ENCODE measurements around the gene DYNC2LI1.

DYNC2LI1 gene

DNA sequence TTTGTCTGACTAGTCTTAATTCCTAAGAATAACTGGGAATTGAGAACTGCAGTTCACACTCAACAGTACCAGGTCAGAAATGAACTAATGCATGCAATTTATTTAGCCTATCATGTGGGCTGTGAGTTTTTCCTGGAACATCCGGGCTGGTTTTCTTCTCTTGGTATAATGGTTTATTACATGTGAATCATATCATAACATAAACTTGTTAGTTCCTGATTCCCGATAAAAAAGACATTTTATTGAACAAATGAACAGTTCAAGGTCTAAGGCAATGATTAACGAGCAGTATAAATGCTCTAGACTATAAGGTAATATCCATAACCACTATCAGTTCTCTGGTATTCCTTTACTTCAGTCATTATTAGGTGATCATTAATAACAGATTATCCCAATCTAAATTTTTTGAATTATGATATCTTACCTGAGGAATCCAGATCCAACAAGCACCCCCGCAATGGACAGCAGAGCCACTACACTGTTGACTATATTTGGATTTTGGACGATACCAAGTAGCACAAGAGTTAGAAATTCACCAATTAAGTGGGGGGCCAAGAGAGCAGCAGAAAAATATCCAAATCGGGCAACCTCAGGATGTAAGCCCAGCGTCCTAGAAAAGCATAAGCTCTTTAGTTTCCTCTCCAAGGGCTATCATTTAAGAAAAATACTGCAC, 45.8 kb downstream of the DYNC2LI1 start:
- no peak for DNase-seq

DNA sequence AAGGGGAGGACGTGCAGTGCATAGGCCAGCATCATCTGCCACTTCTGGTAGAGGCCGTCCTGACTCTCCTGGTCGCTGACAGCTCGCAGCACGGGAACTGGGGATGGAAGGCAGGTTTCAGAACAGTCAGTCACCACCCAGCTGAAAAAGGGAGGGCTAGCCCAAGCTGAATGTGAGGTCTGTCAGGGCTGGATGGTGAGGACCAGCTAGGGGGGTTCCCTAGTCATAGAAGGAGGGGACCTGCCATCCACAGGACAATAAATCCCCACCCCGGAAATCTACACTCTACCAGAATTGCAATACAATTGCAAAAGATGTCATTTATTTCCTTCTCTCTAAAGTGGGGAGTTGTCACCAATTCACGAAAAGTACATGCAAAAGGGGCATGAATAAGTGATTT, 49.0 kb downstream of the DYNC2LI1 start:
- DNase-seq = no peak

DNA sequence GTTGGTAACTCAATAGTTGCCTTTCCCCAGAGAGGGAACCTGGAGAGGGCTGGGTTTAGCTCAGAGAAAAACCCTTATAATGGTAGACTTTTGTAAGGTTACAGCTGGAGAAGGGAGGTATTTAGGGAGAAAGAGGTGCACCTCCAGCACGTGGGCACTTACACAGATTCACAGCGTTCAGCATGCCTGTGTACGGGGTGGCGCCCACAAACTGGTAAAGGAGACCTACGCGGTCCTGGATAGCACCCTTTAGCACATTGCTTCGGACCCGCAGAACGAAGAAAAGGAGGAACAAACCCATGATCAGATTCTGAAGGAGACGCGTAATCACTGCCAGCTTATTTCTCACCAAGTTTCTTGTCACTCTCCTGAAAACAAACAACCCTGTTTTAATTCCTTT, 49.9 kb downstream of the DYNC2LI1 start:
- DNase-seq = no peak

DNA sequence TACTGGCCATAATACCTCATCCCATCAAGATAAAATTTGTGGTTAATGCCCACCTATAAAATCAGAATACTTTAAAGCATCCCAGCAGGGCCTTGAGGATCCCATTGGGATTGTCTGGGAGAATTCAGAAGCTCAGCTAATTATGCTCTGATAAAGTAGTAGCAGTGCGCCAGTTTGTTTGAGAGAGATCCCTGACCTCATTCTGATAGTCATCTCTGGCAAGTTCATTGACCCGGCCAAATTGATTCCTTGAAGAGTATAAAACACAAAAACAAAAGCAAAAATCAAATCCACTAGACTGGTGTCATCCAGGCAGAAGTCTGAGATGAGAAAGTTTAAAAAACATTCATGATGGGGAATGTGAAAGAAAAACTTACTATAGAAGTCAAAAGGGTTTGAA, 50.7 kb downstream of the DYNC2LI1 start:
- DNase-seq = no peak

DNA sequence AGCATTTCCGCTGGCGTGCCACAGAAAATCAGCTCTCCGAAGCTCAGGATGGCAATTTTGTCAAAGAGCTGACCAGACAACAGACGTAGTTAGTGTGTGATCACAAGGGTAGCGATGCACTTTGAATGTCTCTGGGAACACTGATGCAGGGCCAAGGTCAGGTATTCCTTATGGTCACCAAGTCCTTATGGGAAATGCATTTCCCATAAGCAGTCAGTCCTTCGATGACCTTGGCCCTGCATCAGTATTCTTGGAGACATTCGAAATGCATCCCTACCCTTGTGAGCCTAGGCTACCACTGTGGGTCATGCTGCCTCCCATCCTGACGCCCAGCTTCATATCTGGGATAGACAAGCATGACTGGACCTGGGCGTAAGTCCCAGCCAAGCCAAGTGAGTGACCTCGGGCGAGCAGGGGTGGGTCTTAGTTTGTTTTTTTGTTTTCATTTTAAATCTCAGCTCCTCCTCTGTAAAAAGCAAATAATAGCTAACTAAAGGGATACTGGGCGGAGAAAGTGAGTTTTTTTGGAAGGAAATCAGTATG, 51.2 kb downstream of the DYNC2LI1 start:
- no peak for DNase-seq

DNA sequence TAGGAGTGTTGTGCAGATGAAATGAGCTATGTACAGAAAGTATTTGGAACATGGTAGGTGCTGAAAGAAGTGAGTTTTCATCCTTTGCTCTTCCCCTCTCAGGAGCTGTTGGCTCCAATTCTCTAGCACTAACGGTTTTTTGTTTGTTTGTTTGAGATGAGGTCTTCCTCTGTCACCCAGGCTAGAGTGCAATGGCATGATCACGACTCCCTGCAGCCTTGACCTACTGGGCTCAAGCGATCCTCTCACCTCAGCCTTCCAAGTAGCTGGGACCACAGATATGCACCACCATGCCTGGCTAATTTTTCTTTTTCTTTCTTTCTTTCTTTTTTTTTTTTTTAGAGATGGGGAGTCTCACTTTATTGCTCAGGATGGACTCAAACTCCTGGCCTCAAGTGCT, 52.0 kb downstream of the DYNC2LI1 start:
- no peak for DNase-seq

DNA sequence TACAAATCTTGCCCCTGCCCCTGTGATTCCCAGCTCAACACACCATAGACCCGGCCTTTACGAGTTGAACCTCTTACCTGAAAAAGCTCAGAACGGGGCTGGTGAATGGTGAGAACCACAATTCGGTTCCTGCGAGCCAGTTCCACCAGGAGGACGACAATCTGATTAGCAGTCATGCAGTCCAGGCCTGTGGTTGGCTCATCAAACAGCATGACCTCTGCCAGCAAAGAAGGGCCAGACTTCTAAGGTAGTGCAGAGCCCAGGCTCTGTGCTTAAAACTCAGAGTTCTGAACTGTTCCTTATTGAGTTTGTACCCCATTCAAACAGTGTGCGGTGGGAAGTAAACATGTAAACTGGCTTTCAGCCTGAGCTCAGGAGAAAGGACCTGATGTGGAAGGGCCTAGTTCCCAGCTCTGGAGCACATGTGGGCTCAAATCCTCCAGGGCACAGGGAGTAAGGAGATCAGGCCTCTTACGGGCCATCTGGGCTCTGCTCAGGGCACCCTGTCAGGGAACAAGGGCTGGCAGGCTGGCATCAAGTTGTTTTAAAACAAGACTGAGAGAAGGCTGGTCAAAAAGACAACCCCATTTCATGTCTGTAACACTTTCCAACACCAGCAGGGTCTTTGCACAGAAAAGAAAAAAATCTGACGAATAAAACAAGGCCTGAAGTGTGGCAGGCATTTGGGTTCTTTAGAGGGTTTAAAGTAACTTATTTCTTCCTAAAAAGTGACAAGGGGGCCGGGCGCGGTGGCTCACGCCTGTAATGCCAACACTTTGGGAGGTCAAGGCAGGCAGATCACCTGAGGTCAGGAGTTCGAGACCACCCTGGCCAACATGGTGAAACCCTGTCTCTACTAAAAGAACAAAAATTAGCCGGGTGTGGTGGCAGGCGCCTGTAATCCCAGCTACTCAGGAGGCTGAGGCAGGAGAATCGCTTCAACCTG, 52.7 kb downstream of the DYNC2LI1 start:
- DNase-seq = no peak

DNA sequence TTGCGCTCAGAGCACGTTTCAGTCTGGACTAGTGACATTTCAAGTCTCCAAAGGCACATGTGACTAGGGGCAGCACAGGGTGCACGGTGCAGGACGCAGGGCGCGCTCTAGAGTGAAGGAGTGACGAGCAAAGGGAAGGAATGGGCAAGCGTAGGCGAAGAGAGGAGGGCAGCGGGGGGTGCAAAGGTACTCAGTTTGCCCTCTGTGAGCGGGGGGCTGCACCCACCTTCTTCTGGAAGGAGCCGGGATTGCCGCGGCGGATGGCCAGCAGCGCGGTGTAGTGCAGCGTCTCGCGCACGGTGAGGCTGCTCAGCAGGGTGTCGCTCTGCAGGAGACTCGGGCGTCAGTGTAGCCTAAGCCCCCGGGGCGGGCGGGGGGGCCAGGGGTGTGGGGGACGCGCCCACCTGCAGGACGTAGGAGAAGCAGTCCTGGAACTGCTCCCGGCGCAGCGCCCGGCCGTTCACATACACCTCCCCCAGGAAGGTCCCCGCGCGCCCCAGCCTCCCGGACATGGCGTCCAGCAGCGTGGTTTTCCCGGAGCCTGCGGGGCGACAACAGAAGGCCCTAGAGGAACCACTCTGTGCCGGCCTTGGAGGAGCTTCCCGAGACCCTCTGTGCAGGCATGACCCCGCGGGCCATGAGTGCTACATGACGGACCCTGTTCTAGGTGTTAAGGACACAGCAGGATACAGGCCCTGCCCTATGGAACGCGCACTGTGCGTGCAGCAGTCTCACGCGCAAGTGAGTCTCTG, 57.9 kb downstream of the DYNC2LI1 start:
- DNase-seq = no peak

DNA sequence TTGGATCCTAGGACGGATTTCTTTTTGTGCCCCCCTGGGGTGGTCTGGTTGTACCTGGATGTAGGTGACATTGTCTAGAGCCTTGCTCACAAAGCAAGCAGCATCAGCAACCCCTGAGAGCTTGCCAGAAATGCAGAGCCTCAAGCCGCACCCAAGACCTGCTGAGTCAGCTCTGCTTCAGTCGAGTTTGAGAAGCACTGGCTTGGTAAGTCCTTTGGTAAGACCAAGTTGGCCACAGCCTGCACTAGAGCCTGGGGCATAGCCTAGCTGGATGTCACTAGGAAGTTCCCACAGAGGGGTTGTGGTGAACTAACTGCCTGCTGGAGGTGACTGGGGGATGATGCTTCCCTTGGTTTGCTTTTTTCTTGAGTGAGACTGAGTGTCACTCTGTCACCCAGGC, 58.6 kb downstream of the DYNC2LI1 start:
- DNase-seq = no peak

DNA sequence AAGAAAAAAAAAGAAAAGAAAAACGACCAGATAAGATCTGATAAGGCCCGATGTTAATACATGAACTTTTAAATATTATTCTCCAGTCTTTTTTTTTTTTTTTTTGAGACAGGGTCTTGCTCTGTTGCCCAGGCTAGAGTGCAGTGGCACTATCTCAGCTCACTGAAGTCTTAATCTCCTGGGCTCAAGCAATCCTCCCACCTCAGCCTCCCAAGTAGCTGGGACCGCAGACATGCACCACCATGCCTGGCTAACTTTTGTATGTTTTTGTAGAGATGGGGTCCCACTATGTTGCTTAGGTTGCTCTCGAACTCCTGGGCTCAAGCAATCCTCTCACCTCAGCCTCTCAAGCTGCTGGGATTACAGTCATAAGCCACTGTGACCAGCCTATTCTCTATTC, 63.2 kb downstream of the DYNC2LI1 start:
- no peak for DNase-seq

DNA sequence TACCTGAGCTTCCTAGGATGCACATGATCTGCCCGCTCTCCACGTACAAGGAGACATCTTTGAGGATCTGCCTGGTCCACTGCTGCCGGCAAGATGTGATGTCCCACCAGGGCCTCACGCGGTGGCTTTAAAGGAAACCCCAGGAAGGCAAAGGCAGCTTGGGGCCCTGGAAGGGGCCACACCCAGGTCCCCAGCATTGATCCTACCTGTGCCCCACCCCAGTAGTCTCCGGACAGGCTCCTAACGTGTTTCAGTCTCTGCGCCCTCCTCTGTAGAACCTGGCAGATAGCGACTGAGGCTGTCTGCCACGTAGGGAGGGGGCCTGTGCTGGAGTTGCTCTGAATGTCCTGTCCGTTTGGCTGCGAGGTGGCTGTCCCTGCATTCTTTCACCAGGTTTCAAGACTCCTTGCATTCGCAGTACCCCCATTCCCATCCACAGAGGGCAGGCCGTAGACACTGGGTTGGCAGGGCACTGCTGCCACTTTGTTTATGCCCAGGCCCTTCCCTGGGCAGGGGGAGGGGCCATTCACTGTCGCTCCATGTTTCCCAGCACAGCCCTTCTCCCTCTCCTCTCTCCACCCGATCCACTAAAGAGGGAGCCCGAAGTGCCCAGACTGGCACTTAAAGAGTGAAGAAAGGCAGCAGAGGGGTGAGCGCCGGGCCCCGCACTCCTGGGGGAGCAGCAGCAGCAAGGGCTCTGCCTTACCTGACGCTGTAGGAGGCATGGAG, 64.2 kb downstream of the DYNC2LI1 start:
- DNase-seq = no peak

DNA sequence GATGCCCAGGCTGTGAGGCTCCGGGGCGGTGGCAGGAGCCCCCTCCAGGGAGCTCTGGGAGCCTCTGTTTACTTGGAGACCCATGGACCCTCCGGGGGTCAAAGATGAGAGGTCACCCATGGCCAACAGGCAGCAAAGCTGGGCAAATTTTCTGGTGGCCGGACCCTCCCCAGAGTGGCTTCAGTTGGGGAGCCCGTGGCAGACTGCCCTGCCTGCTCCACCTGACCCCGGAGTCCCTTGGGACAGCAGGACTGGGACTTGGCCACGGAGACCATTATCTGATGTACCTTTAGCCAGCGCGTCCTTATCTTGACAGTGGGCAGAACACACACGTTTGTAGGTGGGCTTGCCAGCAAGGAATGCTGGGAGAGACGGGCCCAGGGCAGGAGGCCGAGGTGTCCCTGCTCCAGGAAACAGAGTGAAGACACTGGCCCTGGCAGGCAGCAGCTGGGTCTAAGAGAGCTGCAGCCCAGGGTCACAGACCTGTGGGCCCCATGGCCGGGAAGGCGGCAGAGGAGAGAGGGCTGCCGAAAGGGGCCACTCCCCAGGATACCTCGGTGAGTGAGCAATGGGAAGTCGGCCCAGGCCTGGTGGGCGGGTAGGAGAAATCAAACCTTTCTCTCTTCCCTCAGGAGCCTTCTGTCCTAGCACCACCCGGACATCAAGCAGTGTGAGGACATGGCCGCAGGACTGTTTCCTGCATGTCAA, 64.9 kb downstream of the DYNC2LI1 start, which contains the start of the genes ABCG5 and ABCG8:
Gene ABCG5 (minus strand): TSS at position 280 of the 708 bp plus-strand sequence. CDS start 160 bp downstream, at position 120.
Gene ABCG8 (plus strand): TSS at position 412 of the 708 bp plus-strand sequence. CDS start 83 bp downstream, at position 495.
- no peak for DNase-seq

DNA sequence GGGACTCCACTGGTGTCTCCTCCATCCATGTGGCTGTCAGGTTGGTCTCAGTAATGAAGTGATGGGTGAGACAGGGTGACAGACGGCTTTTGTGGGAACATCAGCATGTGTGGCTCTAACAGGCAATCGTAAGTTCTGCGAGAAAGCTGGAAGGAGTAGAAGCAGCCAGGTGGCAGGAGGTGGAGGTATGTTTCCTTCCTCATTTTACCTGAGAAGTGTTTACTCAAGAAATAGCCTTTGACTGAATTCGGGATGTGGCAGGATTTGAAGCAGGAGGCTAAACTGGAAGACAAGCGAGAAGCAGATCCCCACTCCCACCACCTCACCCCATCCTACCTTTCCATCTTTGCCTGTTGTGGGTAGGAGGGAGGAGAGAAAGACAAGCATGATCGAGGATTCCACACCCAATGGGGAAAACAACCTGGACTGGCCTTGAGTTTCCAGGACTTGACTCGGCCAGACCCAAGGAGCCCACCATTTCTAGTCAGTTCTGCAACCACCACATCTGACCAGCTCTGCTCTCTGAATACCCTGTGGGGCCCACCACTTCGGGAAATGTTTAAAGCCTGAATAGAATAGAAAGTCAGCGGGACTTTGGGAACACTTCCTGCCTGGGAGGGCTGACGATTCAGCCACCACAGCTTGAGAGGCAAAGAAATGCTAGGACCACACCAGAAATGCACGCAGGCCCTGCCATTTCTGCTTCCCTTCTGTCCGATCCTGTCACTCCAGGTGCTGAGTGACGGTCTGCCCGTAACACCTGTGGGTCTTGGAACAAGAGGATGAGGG, 66.1 kb downstream of the DYNC2LI1 start:
- DNase-seq = no peak

DNA sequence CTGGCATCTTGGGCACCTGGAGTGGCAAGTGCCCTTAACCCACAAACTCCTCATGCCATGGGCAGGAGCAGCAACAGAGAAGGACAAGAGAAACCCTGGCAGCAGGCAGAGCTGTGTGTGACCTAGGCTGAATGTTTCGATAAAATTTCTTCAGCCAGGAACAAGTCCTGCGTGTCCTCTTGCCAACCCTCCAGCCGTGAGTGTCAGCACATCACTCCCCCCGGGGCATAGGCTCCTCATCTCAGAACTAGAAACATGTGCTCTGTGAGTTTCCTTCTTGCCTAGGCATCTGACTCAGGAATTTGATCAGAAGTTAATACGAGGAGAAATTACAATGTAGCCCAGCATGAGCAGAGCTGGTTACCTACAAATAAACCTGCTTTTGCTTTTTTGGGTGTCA, 67.1 kb downstream of the DYNC2LI1 start:
- no peak for DNase-seq

DNA sequence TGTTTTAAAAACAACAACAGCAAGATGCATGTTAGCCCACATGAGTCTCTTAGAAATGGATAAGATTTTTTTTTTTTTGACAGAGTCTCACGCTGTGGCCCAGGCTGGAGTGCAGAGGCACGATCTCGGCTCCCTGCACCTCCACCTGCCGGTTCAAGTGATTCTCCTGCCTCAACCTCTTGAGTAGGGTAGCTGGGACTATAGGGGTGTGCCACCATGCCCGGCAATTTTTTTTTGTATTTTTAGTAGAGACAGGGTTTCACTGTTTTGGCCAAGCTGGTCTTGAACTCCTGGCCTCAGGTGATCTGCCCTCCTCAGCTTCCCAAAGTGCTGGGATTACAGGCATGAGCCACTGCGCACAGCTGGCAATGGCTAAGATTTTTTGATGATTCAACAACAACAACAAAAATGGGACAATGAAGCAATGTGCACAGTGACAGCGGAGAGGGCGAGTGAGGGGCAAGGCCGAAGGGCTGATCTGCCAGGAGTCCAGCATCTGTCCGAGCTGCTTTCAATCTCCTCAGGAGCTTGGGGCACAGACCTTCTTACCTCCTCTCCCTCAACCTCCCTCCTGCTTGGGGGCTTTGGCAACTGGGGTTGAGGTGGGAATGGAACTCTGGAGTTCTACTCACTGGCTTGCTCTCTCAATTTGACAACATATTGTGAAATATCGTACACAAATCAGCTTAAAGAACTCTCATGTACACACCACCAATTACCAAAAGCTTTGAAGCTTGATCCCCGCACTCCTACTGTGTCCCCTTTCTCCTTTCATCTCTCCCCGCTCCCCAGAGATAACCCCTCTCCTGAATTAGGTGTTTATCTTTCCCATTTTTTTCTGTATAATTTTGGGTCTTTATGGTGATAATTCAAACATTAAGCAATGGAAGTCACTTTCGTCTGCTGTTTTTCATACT, 68.4 kb downstream of the DYNC2LI1 start:
- no peak for DNase-seq

DNA sequence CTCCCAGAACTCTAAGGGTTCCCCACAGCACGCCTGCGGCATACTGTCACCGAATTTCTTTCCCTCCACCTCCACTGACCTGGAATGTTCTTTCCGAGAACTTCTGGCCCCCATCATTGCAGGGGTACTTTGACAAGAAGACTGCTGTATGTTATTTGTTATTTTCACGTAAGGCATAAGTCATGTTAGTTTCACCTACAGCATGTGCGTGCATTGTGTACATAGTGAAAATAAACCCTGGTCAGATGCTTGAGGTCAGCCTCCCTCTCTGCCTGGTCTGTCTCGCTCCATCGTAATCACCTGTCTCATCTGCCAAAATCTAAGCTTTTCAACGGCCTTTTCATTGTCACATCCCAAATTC, 69.0 kb downstream of the DYNC2LI1 start:
- DNase-seq = no peak

DNA sequence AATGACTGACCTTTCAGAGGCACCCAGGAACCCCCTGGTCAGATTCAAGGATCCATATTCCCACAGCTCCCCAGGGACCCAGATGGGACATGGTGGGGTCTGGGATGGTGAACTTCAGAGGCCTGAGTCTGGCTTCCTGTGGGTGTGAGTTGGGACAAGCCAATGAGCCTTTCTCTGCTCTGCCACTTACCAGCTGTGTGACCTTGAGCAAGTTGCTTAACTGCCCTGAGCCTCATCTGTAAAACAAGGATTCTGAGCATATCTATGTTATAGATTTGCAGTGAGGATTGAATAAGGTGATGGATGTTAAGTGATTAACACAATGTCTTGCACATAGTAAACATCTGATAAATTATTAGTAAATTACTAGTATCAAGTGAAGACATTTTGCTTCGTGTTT, 71.3 kb downstream of the DYNC2LI1 start:
- DNase-seq = no peak

DNA sequence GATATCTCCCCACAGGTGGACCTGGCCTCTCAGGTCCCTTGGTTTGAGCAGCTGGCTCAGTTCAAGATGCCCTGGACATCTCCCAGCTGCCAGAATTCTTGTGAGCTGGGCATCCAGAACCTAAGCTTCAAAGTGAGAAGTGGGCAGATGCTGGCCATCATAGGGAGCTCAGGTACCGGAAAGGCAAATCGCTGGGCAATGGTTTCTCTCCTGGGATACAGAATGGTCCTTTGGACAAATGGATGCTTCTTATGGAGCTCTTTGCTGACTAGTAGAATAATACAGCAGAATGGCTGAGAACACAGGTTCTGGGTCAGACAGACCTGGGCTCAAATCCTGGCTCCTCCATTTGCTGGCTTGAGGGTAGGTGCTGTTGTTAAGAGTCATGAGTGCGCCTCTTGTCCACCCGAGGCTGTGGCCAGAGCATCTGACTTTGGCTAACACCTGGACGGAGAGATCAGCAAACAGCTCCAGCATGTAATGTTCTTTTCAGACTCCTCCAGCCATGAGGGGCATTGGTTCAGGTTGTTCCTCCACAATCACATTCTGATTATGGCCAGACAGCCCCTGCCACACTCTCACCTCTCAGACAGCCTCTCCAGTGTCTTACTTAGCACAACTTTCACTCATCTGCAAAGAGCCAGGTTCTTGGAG, 72.4 kb downstream of the DYNC2LI1 start:
- DNase-seq = no peak

DNA sequence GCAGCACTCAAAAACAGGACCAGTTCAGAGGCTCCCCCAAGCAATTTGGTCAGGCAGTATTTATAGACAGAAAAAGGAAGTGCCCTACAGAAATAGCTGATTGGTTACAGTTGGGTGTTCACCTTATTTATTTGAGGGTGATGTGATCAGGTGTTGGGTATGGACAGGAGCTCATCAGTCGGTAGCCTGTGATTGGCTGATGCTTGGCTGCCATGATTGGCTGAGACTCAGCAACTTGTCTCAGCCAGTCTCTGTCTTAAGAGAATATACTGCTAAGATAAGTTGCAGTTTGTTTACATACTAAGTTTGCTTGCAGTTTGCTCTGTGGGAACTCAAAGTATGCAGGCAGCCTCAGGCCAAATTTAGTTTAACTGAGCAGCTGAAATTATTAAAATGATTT, 74.4 kb downstream of the DYNC2LI1 start:
- no peak for DNase-seq

Data from NCI-H2171 (cell line).